HepG2 (cell line): ENCODE data around the gene TOMM40L. TPM values are rescaled to one million over a fixed set of nuclear protein-coding genes. Genes with fewer than 3 reads are reported as not detected.

ENCODE experiments used
- CCDC6 ChIP-seq: sonication (generic); formaldehyde crosslinking; IDR thresholded peaks from 2 replicates; pipeline ENCODE4 v1.8.1; 2022; ENCODE audit warnings: mild to moderate bottlenecking, missing genetic modification reagents, moderate library complexity
- DMAP1 ChIP-seq: IDR thresholded peaks from 2 replicates; pipeline ENCODE4 v1.6.1; 2016
- DPF2 ChIP-seq: sonication (generic); formaldehyde crosslinking; IDR thresholded peaks from 2 replicates; pipeline ENCODE4 v1.4.0; 2020; ENCODE audit warnings: mild to moderate bottlenecking, low read depth, missing genetic modification reagents, borderline replicate concordance
- FLYWCH1 ChIP-seq: sonication (generic); formaldehyde crosslinking; IDR thresholded peaks from 2 replicates; pipeline ENCODE4 v1.8.1; 2023; ENCODE audit warnings: mild to moderate bottlenecking, missing genetic modification reagents
- MED8 ChIP-seq: sonication (generic); formaldehyde crosslinking; IDR thresholded peaks from 2 replicates; pipeline ENCODE4 v1.8.1; 2023; ENCODE audit warnings: mild to moderate bottlenecking, missing genetic modification reagents; ENCODE audit not compliant: insufficient replicate concordance
- NONO ChIP-seq, 2 experiments: fragments of 450-650 bp in 1 of 2; sonication (generic) in 1 of 2; formaldehyde crosslinking in 1 of 2; IDR thresholded peaks in 1 of 2; conservative IDR thresholded peaks in 1 of 2; 2 replicates each; pipeline versions ENCODE4 v1.6.1 to v1.8.0; 2017 to 2022; ENCODE audit warnings: mild to moderate bottlenecking in 1 of 2, missing genetic modification reagents in 1 of 2, moderate library complexity in 1 of 2
- PHF5A ChIP-seq: IDR thresholded peaks from one replicate; pipeline ENCODE4 v1.6.1; 2018; ENCODE audit warnings: low read depth, missing genetic modification reagents; ENCODE audit not compliant: unreplicated experiment
- POGK ChIP-seq: sonication (generic); formaldehyde crosslinking; conservative IDR thresholded peaks from 2 replicates; pipeline ENCODE4 v1.8.0; 2022; ENCODE audit warnings: mild to moderate bottlenecking, moderate library complexity, missing genetic modification reagents
- RXRA ChIP-seq: sonication (generic); formaldehyde crosslinking; IDR thresholded peaks from 2 replicates; pipeline ENCODE4 v1.5.1; 2020; ENCODE audit warnings: missing genetic modification reagents
- ZNF350 ChIP-seq: sonication (generic); formaldehyde crosslinking; IDR thresholded peaks from 2 replicates; pipeline ENCODE4 v1.4.0; 2020; ENCODE audit warnings: mild to moderate bottlenecking, low read depth, missing genetic modification reagents, borderline replicate concordance
- polyA plus RNA-seq, 8 experiments: library from polyadenylated mRNA; depleted of rRNA in 3 of 8; stranded (reverse) in 7 of 8; unstranded in 1 of 8; fragments of >200 nt; fragmentation: Illumina TruSeq in 4 of 8; extraction: Trizol in 4 of 8; gene quantifications; 2 replicates each; pipeline versions ENCODE4 v1.2.1 to v1.2.3, GENCODE V29; 2011 to 2016; ENCODE audit warnings: low read depth in 4 of 8, missing spikeins in 1 of 8, mixed read lengths in 1 of 8; ENCODE audit not compliant: insufficient read depth in 1 of 8
- total RNA-seq, 5 experiments: library from RNA; depleted of rRNA; stranded (reverse); fragments of >200 nt; fragmentation: Illumina TruSeq; extraction: Trizol; gene quantifications; 2 replicates each; pipeline ENCODE4 v1.2.3, GENCODE V29; 2016; ENCODE audit warnings: low read depth in 1 of 5
- TF ChIP-seq, protein P1 (sequence below): sonication (generic); formaldehyde crosslinking; IDR thresholded peaks from 2 replicates; pipeline ENCODE4 v1.5.0; 2020; ENCODE audit warnings: mild to moderate bottlenecking, missing genetic modification reagents, borderline replicate concordance
- TF ChIP-seq, protein P2 (sequence below): sonication (generic); formaldehyde crosslinking; IDR thresholded peaks from 2 replicates; pipeline ENCODE4 v1.8.0; 2022; ENCODE audit warnings: missing genetic modification reagents, mild to moderate bottlenecking, borderline replicate concordance
- TF ChIP-seq, protein P3 (sequence below): IDR thresholded peaks from 2 replicates; pipeline ENCODE4 v1.6.1; 2016; ENCODE audit warnings: control low read depth
- TF ChIP-seq, protein P4 (sequence below): conservative IDR thresholded peaks from 2 replicates; pipeline ENCODE4 v1.6.1; 2018; ENCODE audit warnings: missing genetic modification reagents

Gene TOMM40L
- total and polyA plus RNA-seq, 2 of the 13 experiments (the other 11 are each of a cell fraction or from before 2014, with no cell fraction given), result 14.1 to 26.2 TPM

- TF ChIP-seq, protein P1, sequence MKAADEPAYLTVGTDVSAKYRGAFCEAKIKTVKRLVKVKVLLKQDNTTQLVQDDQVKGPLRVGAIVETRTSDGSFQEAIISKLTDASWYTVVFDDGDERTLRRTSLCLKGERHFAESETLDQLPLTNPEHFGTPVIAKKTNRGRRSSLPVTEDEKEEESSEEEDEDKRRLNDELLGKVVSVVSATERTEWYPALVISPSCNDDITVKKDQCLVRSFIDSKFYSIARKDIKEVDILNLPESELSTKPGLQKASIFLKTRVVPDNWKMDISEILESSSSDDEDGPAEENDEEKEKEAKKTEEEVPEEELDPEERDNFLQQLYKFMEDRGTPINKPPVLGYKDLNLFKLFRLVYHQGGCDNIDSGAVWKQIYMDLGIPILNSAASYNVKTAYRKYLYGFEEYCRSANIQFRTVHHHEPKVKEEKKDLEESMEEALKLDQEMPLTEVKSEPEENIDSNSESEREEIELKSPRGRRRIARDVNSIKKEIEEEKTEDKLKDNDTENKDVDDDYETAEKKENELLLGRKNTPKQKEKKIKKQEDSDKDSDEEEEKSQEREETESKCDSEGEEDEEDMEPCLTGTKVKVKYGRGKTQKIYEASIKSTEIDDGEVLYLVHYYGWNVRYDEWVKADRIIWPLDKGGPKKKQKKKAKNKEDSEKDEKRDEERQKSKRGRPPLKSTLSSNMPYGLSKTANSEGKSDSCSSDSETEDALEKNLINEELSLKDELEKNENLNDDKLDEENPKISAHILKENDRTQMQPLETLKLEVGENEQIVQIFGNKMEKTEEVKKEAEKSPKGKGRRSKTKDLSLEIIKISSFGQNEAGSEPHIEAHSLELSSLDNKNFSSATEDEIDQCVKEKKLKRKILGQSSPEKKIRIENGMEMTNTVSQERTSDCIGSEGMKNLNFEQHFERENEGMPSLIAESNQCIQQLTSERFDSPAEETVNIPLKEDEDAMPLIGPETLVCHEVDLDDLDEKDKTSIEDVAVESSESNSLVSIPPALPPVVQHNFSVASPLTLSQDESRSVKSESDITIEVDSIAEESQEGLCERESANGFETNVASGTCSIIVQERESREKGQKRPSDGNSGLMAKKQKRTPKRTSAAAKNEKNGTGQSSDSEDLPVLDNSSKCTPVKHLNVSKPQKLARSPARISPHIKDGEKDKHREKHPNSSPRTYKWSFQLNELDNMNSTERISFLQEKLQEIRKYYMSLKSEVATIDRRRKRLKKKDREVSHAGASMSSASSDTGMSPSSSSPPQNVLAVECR, result peak; percentile 83; the same call in 1 of the 2 replicates
- TF ChIP-seq, protein P2, sequence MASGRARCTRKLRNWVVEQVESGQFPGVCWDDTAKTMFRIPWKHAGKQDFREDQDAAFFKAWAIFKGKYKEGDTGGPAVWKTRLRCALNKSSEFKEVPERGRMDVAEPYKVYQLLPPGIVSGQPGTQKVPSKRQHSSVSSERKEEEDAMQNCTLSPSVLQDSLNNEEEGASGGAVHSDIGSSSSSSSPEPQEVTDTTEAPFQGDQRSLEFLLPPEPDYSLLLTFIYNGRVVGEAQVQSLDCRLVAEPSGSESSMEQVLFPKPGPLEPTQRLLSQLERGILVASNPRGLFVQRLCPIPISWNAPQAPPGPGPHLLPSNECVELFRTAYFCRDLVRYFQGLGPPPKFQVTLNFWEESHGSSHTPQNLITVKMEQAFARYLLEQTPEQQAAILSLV (CRISPR knock-in tag), result peak; percentile 77; the same call in 1 of the 2 replicates
- peak; percentile 70; the same call in 1 of the 2 replicates for TF ChIP-seq POGK (CRISPR knock-in tag)
- TF ChIP-seq, protein P3, sequence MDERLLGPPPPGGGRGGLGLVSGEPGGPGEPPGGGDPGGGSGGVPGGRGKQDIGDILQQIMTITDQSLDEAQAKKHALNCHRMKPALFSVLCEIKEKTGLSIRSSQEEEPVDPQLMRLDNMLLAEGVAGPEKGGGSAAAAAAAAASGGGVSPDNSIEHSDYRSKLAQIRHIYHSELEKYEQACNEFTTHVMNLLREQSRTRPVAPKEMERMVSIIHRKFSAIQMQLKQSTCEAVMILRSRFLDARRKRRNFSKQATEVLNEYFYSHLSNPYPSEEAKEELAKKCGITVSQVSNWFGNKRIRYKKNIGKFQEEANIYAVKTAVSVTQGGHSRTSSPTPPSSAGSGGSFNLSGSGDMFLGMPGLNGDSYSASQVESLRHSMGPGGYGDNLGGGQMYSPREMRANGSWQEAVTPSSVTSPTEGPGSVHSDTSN (CRISPR knock-in tag), result no peak
- TF ChIP-seq MED8 (CRISPR knock-in tag), result peak; percentile 91
- peak; percentile 81; the same call in 1 of the 2 replicates for TF ChIP-seq DMAP1
- peak; percentile 40; the same call in 1 of the 2 replicates for TF ChIP-seq RXRA (CRISPR knock-in tag)
- TF ChIP-seq FLYWCH1 (CRISPR knock-in tag), result no peak
- peak; percentile 70 for TF ChIP-seq PHF5A
- no peak for TF ChIP-seq NONO (IDR thresholded peaks at IDR 0.05)
- peak; percentile 77; the same call in 1 of the 2 replicates for TF ChIP-seq NONO (CRISPR knock-in tag; conservative IDR thresholded peaks at IDR 0.05)
- TF ChIP-seq DPF2, result no peak
- peak; percentile 83; the same call in 1 of the 2 replicates for TF ChIP-seq ZNF350 (CRISPR knock-in tag)
- TF ChIP-seq CCDC6 (CRISPR knock-in tag), result peak; percentile 55; the same call in 1 of the 2 replicates
- TF ChIP-seq, protein P4, sequence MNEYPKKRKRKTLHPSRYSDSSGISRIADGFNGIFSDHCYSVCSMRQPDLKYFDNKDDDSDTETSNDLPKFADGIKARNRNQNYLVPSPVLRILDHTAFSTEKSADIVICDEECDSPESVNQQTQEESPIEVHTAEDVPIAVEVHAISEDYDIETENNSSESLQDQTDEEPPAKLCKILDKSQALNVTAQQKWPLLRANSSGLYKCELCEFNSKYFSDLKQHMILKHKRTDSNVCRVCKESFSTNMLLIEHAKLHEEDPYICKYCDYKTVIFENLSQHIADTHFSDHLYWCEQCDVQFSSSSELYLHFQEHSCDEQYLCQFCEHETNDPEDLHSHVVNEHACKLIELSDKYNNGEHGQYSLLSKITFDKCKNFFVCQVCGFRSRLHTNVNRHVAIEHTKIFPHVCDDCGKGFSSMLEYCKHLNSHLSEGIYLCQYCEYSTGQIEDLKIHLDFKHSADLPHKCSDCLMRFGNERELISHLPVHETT (CRISPR knock-in tag), result no peak
Measured at GRCh38 chr1:161201836-161202712, 23.8 kb upstream of the TOMM40L start, which contains the start of gene NDUFS2 (continued).
